Adrenal gland (tissue), 12 donors: ENCODE measurements around the gene SAP30BP. TPM values are rescaled to one million over a fixed set of nuclear protein-coding genes. Genes with fewer than 3 reads are reported as not detected.

Experiments used
- DNase-seq, 7 donors: peaks; one replicate each; pipeline ENCODE4 v3.0.0-alpha.2; 2019 to 2020
- H3K27ac ChIP-seq, 5 donors: fragments of 200-600 bp; sonication (generic) in 4 of 5; 1 replicate in 3 of 5; 2 replicates in 2 of 5; pipeline versions ENCODE4 v1.5.1 to v1.8.0; 2016 to 2020; ENCODE audit warnings: mild to moderate bottlenecking in 1 of 5
- H3K27me3 ChIP-seq: fragments of 200-600 bp; 2 replicates; pipeline ENCODE4 v1.8.0; 2021
- H3K36me3 ChIP-seq, 2 donors: fragments of 200-600 bp; replicated peaks in 1 of 2; 1 replicate in 1 of 2; 2 replicates in 1 of 2; pipeline versions ENCODE4 v1.5.1 to v1.8.0; 2018 to 2022
- H3K4me1 ChIP-seq, 2 donors: fragments of 200-600 bp; replicated peaks in 1 of 2; 1 replicate in 1 of 2; 2 replicates in 1 of 2; pipeline versions ENCODE4 v1.5.1 to v1.8.0; 2018 to 2021
- H3K4me3 ChIP-seq, 4 donors: fragments of 200-600 bp; sonication (generic) in 3 of 4; one replicate each; pipeline ENCODE4 v1.5.1; 2016 to 2018
- H3K9me3 ChIP-seq, 3 donors: fragments of 200-600 bp; sonication (generic) in 1 of 3; replicated peaks in 1 of 3; 1 replicate in 2 of 3; 2 replicates in 1 of 3; pipeline versions ENCODE4 v1.5.1 to v1.8.0; 2016 to 2021
- POLR2A ChIP-seq, 2 donors: fragments of 450-650 bp; IDR thresholded peaks; one replicate each; pipeline ENCODE4 v1.6.1; 2017; ENCODE audit warnings: antibody characterized with exemption in 2 of 2, mild to moderate bottlenecking in 2 of 2, moderate library complexity in 1 of 2
- WGBS, 4 donors: extraction: QIAGEN DNeasy Blood & Tissue Kit in 2 of 4; methylation state at CpG; one replicate each; pipeline versions ENCODE4 v1.1.5 to v1.1.7; 2013 to 2017; 5-methylcytosine and 5-hydroxymethylcytosine counted together
- intact Hi-C, 2 donors: fragments of 100-400 bp; cut with DNase I; formaldehyde crosslinking; loops; one replicate each; pipeline versions ENCODE4 v1.14.1 to v1.15.0; 2022 to 2023
- polyA plus RNA-seq, 3 donors: library from polyadenylated mRNA; stranded (reverse); fragments of 200-250 nt in 2 of 3; fragments of 350-450 nt in 1 of 3; fragmentation: Illumina TruSeq in 1 of 3; extraction: RNeasy Lipid Tissue Mini Kit (QIAGEN cat#74804) in 1 of 3; gene quantifications; one replicate each; pipeline ENCODE4 v1.2.3, GENCODE V29; 2013 to 2014
- total RNA-seq, 9 donors: library from RNA; depleted of rRNA in 4 of 9; stranded (reverse); fragments of >200 nt in 4 of 9; fragments of 120-200 nt in 1 of 9; fragmentation: NEBNext Ultra II Directional in 1 of 9; extraction: Animal tissue kit (Norgen Biotek cat#: 25700) in 1 of 9; gene quantifications; one replicate each; pipeline versions ENCODE4 v1.1.0 to v1.2.4, GENCODE V29; 2013 to 2023
- TF ChIP-seq, protein P1 (sequence below), 6 experiments: fragments of 450-650 bp in 4 of 6; fragments of 200-600 bp in 2 of 6; sonication (generic) in 1 of 6; IDR thresholded peaks; 1 replicate in 5 of 6; 2 replicates in 1 of 6; pipeline versions ENCODE4 v1.5.1 to v1.8.0; 2016 to 2021; ENCODE audit warnings: antibody characterized with exemption in 6 of 6, mild to moderate bottlenecking in 2 of 6, moderate library complexity in 1 of 6
- donor health status: healthy with polysubstance abuse.
- donor health status: Bipolar disorder and iron deficiency.
- donor health status: DM: yes; HTN: yes; CAD: no.
- donor health status: DM: no; HTN: no; CAD: no.
- donor health status: DM: no; HTN: no; CAD: no.
- donor health status: DM: yes; HTN: yes; CAD: no.

The SAP30BP gene
- total and polyA plus RNA-seq, 12 donors, result 45.3 to 130 (median 69.1) TPM

GRCh38 chr17:75647061-75647460, 20.1 kb upstream of the SAP30BP start:
- no peak for TF ChIP-seq POLR2A (IDR thresholded peaks at IDR 0.05)
- TF ChIP-seq, protein P1, sequence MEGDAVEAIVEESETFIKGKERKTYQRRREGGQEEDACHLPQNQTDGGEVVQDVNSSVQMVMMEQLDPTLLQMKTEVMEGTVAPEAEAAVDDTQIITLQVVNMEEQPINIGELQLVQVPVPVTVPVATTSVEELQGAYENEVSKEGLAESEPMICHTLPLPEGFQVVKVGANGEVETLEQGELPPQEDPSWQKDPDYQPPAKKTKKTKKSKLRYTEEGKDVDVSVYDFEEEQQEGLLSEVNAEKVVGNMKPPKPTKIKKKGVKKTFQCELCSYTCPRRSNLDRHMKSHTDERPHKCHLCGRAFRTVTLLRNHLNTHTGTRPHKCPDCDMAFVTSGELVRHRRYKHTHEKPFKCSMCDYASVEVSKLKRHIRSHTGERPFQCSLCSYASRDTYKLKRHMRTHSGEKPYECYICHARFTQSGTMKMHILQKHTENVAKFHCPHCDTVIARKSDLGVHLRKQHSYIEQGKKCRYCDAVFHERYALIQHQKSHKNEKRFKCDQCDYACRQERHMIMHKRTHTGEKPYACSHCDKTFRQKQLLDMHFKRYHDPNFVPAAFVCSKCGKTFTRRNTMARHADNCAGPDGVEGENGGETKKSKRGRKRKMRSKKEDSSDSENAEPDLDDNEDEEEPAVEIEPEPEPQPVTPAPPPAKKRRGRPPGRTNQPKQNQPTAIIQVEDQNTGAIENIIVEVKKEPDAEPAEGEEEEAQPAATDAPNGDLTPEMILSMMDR (IDR thresholded peaks at IDR 0.05), result no peak
- Histone ChIP-seq H3K4me1 (no peaks in the 10 kb centered on the region), H3K27me3 (no peaks in the 10 kb centered on the region), H3K36me3 (peaks cover 0 to 17% of the 10 kb centered on the region in 2 donors), H3K4me3 (no peak overlapping the region), H3K27ac (no peak overlapping the region), H3K9me3 (no peaks in the 10 kb centered on the region)
- DNase-seq, result no peak
- WGBS, 4 donors, result 92 to 94% (median 93%) methylated on average over 3 to 7 of the region's 7 CpGs
- intact Hi-C loops, result no loop called here

DNA sequence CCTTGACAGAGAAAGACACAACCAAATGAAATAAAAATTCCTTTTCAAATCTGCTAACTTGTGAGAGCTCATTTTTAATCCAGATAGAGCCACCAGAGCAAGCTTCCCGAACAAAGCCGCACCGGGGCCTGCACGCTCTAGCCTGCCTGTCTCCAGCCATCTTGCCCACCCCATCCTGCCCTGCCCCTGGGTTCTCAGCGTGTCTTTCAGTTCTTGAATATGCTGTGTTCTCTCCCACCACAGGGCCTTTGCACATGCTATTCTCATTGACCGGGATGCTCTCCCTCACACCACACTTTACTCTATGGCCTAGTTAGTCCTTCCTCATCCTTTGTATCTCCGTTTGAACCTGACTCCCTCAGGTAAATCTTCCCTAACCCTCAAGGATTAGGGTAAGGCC, 19.2 kb upstream of the SAP30BP start:
- Histone ChIP-seq H3K4me3 (no peak overlapping the region), H3K4me1 (no peaks in the 10 kb centered on the region), H3K9me3 (no peaks in the 10 kb centered on the region), H3K36me3 (peaks cover 0 to 17% of the 10 kb centered on the region in 2 donors), H3K27me3 (no peaks in the 10 kb centered on the region), H3K27ac (no peak overlapping the region)
- intact Hi-C loops, result no loop called here
- TF ChIP-seq, protein P1 (IDR thresholded peaks at IDR 0.05), result no peak
- no peak for TF ChIP-seq POLR2A (IDR thresholded peaks at IDR 0.05)
- 94 to 99% (median 98%) methylated on average over 7 of the region's 7 CpGs for WGBS, 4 donors
- DNase-seq, result no peak

DNA sequence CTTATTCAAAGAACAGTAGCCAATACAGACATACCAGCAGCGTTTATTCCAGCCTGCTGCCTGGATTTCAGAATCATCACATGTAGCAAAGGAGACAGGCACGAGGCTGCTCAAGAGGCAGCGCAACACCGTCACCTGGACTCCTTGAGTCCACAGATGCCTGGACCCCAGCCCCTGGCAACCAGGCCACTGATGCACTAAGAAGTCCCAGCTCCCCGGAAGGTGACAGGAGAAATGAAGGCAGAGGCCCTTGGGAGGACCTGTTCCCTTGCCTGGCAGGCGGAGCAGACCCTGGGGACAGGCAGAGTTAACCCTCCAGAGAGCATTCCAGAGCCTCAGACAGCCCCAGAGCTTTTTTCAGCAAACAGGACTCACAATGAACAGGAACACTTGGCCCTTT, 17.5 kb upstream of the SAP30BP start:
- Histone ChIP-seq H3K9me3 (no peaks in the 10 kb centered on the region), H3K4me1 (no peaks in the 10 kb centered on the region), H3K4me3 (no peak overlapping the region), H3K27me3 (no peaks in the 10 kb centered on the region), H3K36me3 (peaks cover 0 to 21% of the 10 kb centered on the region in 2 donors), H3K27ac (no peak overlapping the region)
- 86 to 94% (median 92%) methylated on average over 5 to 6 of the region's 6 CpGs for WGBS, 4 donors
- DNase-seq, result no peak
- TF ChIP-seq POLR2A (IDR thresholded peaks at IDR 0.05), result no peak
- TF ChIP-seq, protein P1 (IDR thresholded peaks at IDR 0.05), result no peak
- intact Hi-C loops, result no loop called here

GRCh38 chr17:75650874-75651273, 16.3 kb upstream of the SAP30BP start:
- no peak for DNase-seq
- Histone ChIP-seq H3K27ac (no peak overlapping the region), H3K9me3 (no peaks in the 10 kb centered on the region), H3K27me3 (no peaks in the 10 kb centered on the region), H3K4me3 (no peak overlapping the region), H3K36me3 (peaks cover 0 to 24% of the 10 kb centered on the region in 2 donors), H3K4me1 (no peaks in the 10 kb centered on the region)
- intact Hi-C loops, result no loop called here
- 86 to 95% (median 92%) methylated on average over 7 of the region's 7 CpGs; no CpG with 5 or more reads in 1 of the 4 donors for WGBS, 4 donors
- TF ChIP-seq, protein P1 (IDR thresholded peaks at IDR 0.05), result no peak
- no peak for TF ChIP-seq POLR2A (IDR thresholded peaks at IDR 0.05)
